GM12878 (cell line): Measurements from ENCODE around the gene SLC35F3. TPM values are rescaled to one million over a fixed set of nuclear protein-coding genes. Genes with fewer than 3 reads are reported as not detected.

ENCODE experiments used
- ATAC-seq: fragments of 200-7000 bp; cut with Tn5 transposase; 3 replicates; pipeline ENCODE4 v1.9.1; 2020; ENCODE audit warnings: mild to moderate bottlenecking, moderate library complexity
- BruUV-seq: library from RNA; stranded (reverse); fragments of 400-500 nt; replicated peaks from 2 replicates; lab custom pipeline; 2021; lab: Mats Ljungman, UMichigan
- CTCF ChIA-PET: fragments of 300-600 bp; sonication (Branson Sonifier 250); formaldehyde crosslinking; extraction: SDS; loops from one replicate; lab custom pipeline; 2021; ENCODE audit warnings: inconsistent platforms; lab: Yijun Ruan, JAX
- POLR2A ChIA-PET: fragments of 350-600 bp; formaldehyde crosslinking; extraction: SDS; loops from one replicate; lab custom pipeline; 2021; ENCODE audit warnings: inconsistent platforms; lab: Charles Lee
- RAD21 ChIA-PET: fragments of 300-600 bp; sonication (Branson Sonifier 250); formaldehyde crosslinking; loops from one replicate; lab custom pipeline; 2023; ENCODE audit warnings: antibody characterized with exemption; ENCODE audit not compliant: unreplicated experiment; lab: Charles Lee
- SMC1A ChIA-PET: fragments of 300-600 bp; sonication (Branson Sonifier 250); formaldehyde crosslinking; loops from one replicate; lab custom pipeline; 2023; ENCODE audit not compliant: unreplicated experiment, uncharacterized antibody; lab: Charles Lee
- DNase-seq: peaks from one replicate; pipeline ENCODE4 v3.0.0-alpha.2; 2011; ENCODE audit warnings: low read depth, low spot score
- FAIRE-seq: peaks from 3 replicates; lab custom pipeline; 2011; peaks lifted over from hg19 to GRCh38; lab: Jason Lieb, UNC
- H2AFZ ChIP-seq: 2 replicates; pipeline ENCODE4 v1.6.0; 2011; ENCODE audit warnings: low read depth, low read length, control low read depth; ENCODE audit not compliant: control insufficient read depth
- H3K27ac ChIP-seq: 2 replicates; pipeline ENCODE4 v1.5.1; 2011; ENCODE audit warnings: control low read depth; ENCODE audit not compliant: control insufficient read depth, insufficient read depth
- H3K27me3 ChIP-seq, 2 experiments: replicated peaks in 1 of 2; 2 replicates each; pipeline versions ENCODE4 v1.6.0 to v1.6.1; 2011; ENCODE audit warnings: low read length in 1 of 2; ENCODE audit not compliant: control insufficient read depth in 2 of 2, insufficient read depth in 2 of 2
- H3K36me3 ChIP-seq, 2 experiments: 2 replicates each; pipeline ENCODE4 v1.5.1; 2011; ENCODE audit warnings: low read length in 1 of 2; ENCODE audit not compliant: control insufficient read depth in 2 of 2, insufficient read depth in 2 of 2
- H3K4me1 ChIP-seq: 2 replicates; pipeline ENCODE4 v1.6.1; 2011; ENCODE audit warnings: mild to moderate bottlenecking, low read length, moderate library complexity, mixed read lengths; ENCODE audit not compliant: control insufficient read depth, insufficient read depth
- H3K4me2 ChIP-seq: 2 replicates; pipeline ENCODE4 v1.6.0; 2011; ENCODE audit warnings: control low read depth; ENCODE audit not compliant: control insufficient read depth, insufficient read depth
- H3K4me3 ChIP-seq: fragments of 200-600 bp; sonication (generic); 2 replicates; pipeline ENCODE4 v1.5.1; 2016
- H3K79me2 ChIP-seq: 2 replicates; pipeline ENCODE4 v1.6.0; 2011; ENCODE audit warnings: low read length; ENCODE audit not compliant: control insufficient read depth, insufficient read depth
- H3K9ac ChIP-seq: 2 replicates; pipeline ENCODE4 v1.8.0; 2011; ENCODE audit warnings: low read length, control low read depth, mixed read lengths; ENCODE audit not compliant: control insufficient read depth, insufficient read depth
- H3K9me3 ChIP-seq: replicated peaks from 3 replicates; pipeline ENCODE4 v1.5.1; 2011; ENCODE audit warnings: mild to moderate bottlenecking, low read length; ENCODE audit not compliant: control insufficient read depth, insufficient read depth
- H4K20me1 ChIP-seq: 2 replicates; pipeline ENCODE4 v1.6.0; 2011; ENCODE audit not compliant: control insufficient read depth, insufficient read depth
- ASH2L ChIP-seq: fragments of 300-600, 200-600 bp; sonication (generic); IDR thresholded peaks from 2 replicates; pipeline ENCODE4 v1.6.1; 2017; ENCODE audit warnings: low read depth, mild to moderate bottlenecking, borderline replicate concordance
- BCL3 ChIP-seq: IDR thresholded peaks from 2 replicates; pipeline ENCODE4 v1.6.1; 2011; ENCODE audit warnings: borderline replicate concordance, low read depth, mild to moderate bottlenecking, moderate library complexity, low read length; ENCODE audit not compliant: insufficient read depth, poor library complexity, severe bottlenecking
- CEBPB ChIP-seq, 2 experiments: fragments of 150-350 bp in 1 of 2; IDR thresholded peaks; 2 replicates each; pipeline ENCODE4 v1.6.1; 2012 to 2014; ENCODE audit warnings: low read depth in 2 of 2, low read length in 2 of 2, borderline replicate concordance in 1 of 2, inconsistent platforms in 1 of 2
- GABPA ChIP-seq: IDR thresholded peaks from 2 replicates; pipeline ENCODE4 v1.6.1; 2014; ENCODE audit warnings: antibody characterized with exemption, low read depth, mild to moderate bottlenecking, inconsistent platforms
- IRF5 ChIP-seq: fragments of 450-650 bp; IDR thresholded peaks from 2 replicates; pipeline ENCODE4 v1.6.1; 2017; ENCODE audit warnings: borderline replicate concordance
- MTA2 ChIP-seq: fragments of 450-650 bp; IDR thresholded peaks from 2 replicates; pipeline ENCODE4 v1.6.1; 2016; ENCODE audit warnings: low read depth, mild to moderate bottlenecking, moderate library complexity
- NR2C1 ChIP-seq: fragments of 450-650 bp; IDR thresholded peaks from 2 replicates; pipeline ENCODE4 v1.6.1; 2017; ENCODE audit warnings: antibody characterized with exemption, mild to moderate bottlenecking, moderate library complexity
- POLR2AphosphoS5 ChIP-seq: IDR thresholded peaks from 2 replicates; pipeline ENCODE4 v1.6.1; 2011; ENCODE audit warnings: mild to moderate bottlenecking, low read length, inconsistent platforms
- SP1 ChIP-seq: IDR thresholded peaks from one replicate; pipeline ENCODE4 v1.6.1; 2011; ENCODE audit warnings: low read depth, low read length
- SUZ12 ChIP-seq: fragments of 200-600 bp; sonication (generic); IDR thresholded peaks from one replicate; pipeline ENCODE4 v1.6.1; 2018; ENCODE audit warnings: antibody characterized with exemption, mild to moderate bottlenecking; ENCODE audit not compliant: unreplicated experiment
- TARDBP ChIP-seq: IDR thresholded peaks from 2 replicates; pipeline ENCODE4 v1.6.1; 2016; ENCODE audit warnings: borderline replicate concordance
- ZNF217 ChIP-seq: fragments of 450-650 bp; IDR thresholded peaks from 2 replicates; pipeline ENCODE4 v1.6.1; 2017; ENCODE audit warnings: antibody characterized with exemption, mild to moderate bottlenecking
- ZNF24 ChIP-seq: fragments of 450-650 bp; IDR thresholded peaks from 2 replicates; pipeline ENCODE4 v1.6.1; 2017; ENCODE audit warnings: antibody characterized with exemption, mild to moderate bottlenecking
- ZZZ3 ChIP-seq: IDR thresholded peaks from 2 replicates; pipeline ENCODE4 v1.6.1; 2011; ENCODE audit warnings: low read depth; ENCODE audit not compliant: control insufficient read depth, insufficient read length
- WGBS: methylation state at CpG from one replicate; pipeline ENCODE4 v1.1.6; 2016; ENCODE audit warnings: low lambda C conversion rate; ENCODE audit not compliant: insufficient replicate concordance, insufficient coverage; ENCODE audit errors: missing lambda C conversion rate; 5-methylcytosine and 5-hydroxymethylcytosine counted together
- in situ Hi-C: fragments of 300-500 bp; cut with MboI; formaldehyde crosslinking; loops from 9 replicates; pipeline ENCODE4 v1.14.3; 2018; ENCODE audit warnings: mixed read lengths
- intact Hi-C: fragments of 100-400 bp; cut with micrococcal nuclease; formaldehyde crosslinking; loops from one replicate; pipeline ENCODE4 v1.14.2; 2022; ENCODE audit not compliant: unreplicated experiment
- polyA plus RNA-seq, 11 experiments: library from polyadenylated mRNA; depleted of rRNA in 4 of 11; unstranded in 6 of 11; stranded (reverse) in 5 of 11; fragments of >200 nt; fragmentation: Nextera tagmentation in 4 of 11; fragmentation: Illumina TruSeq in 1 of 11; extraction: Ambion mirVana in 4 of 11; extraction: Trizol in 1 of 11; gene quantifications; 1 replicate in 1 of 11; 2 replicates in 10 of 11; pipeline versions ENCODE4 v1.2.1 to v1.2.3, GENCODE V29; 2011 to 2016; ENCODE audit warnings: inconsistent platforms in 2 of 11, missing spikeins in 2 of 11, low read depth in 1 of 11
- total RNA-seq, 4 experiments: library from RNA; depleted of rRNA in 3 of 4; stranded (reverse); fragments of >200 nt in 3 of 4; fragmentation: Illumina TruSeq in 1 of 4; extraction: Trizol in 1 of 4; gene quantifications; 2 replicates each; pipeline versions ENCODE4 v1.2.1 to v1.2.3, GENCODE V29; 2013 to 2021

Gene SLC35F3
- total and polyA plus RNA-seq, 10 of the 15 experiments (the other 5 are each of a cell fraction or from before 2014, with no cell fraction given), result 1.0 to 8.6 (median 5.7) TPM

- BruUV-seq, result no TSS peak
- no peaks in the 10 kb centered on the region for H3K79me2 ChIP-seq
- H2AFZ ChIP-seq, result no peak overlapping the region
- H3K36me3 ChIP-seq, result no peaks in the 10 kb centered on the region
- DNase-seq (no peak), FAIRE-seq (no peak), ATAC-seq (no peak)
- ChIA-PET POLR2A (no interaction called here), CTCF (interaction anchor here (0.6 to 7.9 kb wide), 17 partner anchors 9 to 888 kb away, joined by 3 to 127 read pairs (median 4); partner anchors contain the start of gene COA6), SMC1A (interaction anchor here (0.6 to 5.1 kb wide), 12 partner anchors 9 to 863 kb away, joined by 3 to 30 read pairs (median 4); no protein-coding TSS in a partner anchor), RAD21 (interaction anchor here (1.2 kb wide), 1 partner anchor 18 kb away, joined by 7 read pairs; no protein-coding TSS in a partner anchor)
- no peak overlapping the region for H3K9ac ChIP-seq
- in situ Hi-C loops, result no loop called here
- H3K9me3 ChIP-seq, result no peaks in the 10 kb centered on the region
- 27% methylated on average over 9 of the region's 9 CpGs for WGBS
- H3K27ac ChIP-seq, result no peak overlapping the region
- H3K4me3 ChIP-seq, result no peak overlapping the region
- H4K20me1 ChIP-seq, result no peaks in the 10 kb centered on the region
- TF ChIP-seq ASH2L, result no peak
- no peak for TF ChIP-seq IRF5
- no peak for TF ChIP-seq SUZ12
- no peak for TF ChIP-seq MTA2
- TF ChIP-seq CEBPB (IDR thresholded peaks at IDR 0.05; ENCODE audit: borderline replicate concordance in 1 of 2, low read depth in 2 of 2, low read length in 2 of 2), result no peak
- no peak for TF ChIP-seq TARDBP
- TF ChIP-seq BCL3, result no peak
- TF ChIP-seq POLR2AphosphoS5, result no peak
- no peak for TF ChIP-seq ZZZ3
- no peak for TF ChIP-seq GABPA
- TF ChIP-seq NR2C1, result no peak
- TF ChIP-seq ZNF24, result no peak
- no peak for TF ChIP-seq SP1
- no peak for TF ChIP-seq ZNF217
- H3K4me1 ChIP-seq, result peaks cover under 1% of the 10 kb centered on the region
- H3K27me3 ChIP-seq, result no peaks in the 10 kb centered on the region
- intact Hi-C loops, result loop anchor here (2.0 to 5.0 kb wide), 2 partner anchors 203 to 215 kb away; no protein-coding TSS in a partner anchor
- no peak overlapping the region for H3K4me2 ChIP-seq
Observed at GRCh38 chr1:234327577-234328164, 423.2 kb downstream of the SLC35F3 start.
